Measurements from ENCODE around the gene UPB1. TPM values are rescaled to one million over a fixed set of nuclear protein-coding genes. Genes with fewer than 3 reads are reported as not detected.
A peak's percentile ranks its signal among the peaks of the same experiment; 100 is the strongest.
"Not testable (repeated sequence)": the region's sequence is repeated elsewhere in the genome, so short reads cannot be mapped to it uniquely, and the experiment has no call there.

UPB1 gene
- total RNA-seq, 4 donors from 2014 or later = 0.51 to 2.4 (median 1.6) TPM

DNA sequence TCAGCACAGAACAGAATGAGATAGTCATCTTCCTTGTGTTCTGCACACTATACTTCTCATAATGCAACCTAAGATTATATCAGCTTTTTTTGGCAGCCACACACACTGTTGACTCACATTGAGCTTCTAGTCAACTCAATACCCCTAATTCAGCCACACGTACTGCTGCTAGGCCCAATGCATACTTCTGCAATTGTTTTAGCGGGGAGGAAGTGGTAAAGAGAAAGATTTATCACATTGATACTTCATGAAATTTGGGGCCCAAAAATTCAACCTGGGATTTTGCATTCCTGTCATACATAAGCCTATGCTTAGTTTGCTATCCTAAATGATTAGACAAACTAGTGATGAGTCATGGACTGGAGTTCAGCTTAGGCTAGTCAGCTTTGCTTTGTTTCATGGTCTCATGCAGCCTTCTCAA is 8.6 kb upstream of the UPB1 start:
- no peaks in the 10 kb centered on the region for H3K9me3 ChIP-seq
- TF ChIP-seq POLR2A (IDR thresholded peaks at IDR 0.05) = no peak
- TF ChIP-seq, protein P1, sequence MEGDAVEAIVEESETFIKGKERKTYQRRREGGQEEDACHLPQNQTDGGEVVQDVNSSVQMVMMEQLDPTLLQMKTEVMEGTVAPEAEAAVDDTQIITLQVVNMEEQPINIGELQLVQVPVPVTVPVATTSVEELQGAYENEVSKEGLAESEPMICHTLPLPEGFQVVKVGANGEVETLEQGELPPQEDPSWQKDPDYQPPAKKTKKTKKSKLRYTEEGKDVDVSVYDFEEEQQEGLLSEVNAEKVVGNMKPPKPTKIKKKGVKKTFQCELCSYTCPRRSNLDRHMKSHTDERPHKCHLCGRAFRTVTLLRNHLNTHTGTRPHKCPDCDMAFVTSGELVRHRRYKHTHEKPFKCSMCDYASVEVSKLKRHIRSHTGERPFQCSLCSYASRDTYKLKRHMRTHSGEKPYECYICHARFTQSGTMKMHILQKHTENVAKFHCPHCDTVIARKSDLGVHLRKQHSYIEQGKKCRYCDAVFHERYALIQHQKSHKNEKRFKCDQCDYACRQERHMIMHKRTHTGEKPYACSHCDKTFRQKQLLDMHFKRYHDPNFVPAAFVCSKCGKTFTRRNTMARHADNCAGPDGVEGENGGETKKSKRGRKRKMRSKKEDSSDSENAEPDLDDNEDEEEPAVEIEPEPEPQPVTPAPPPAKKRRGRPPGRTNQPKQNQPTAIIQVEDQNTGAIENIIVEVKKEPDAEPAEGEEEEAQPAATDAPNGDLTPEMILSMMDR (IDR thresholded peaks at IDR 0.05) = no peak
- TF ChIP-seq POLR2AphosphoS5 (IDR thresholded peaks at IDR 0.05) = no peak
- no peak for TF ChIP-seq EP300 (IDR thresholded peaks at IDR 0.05)
- H3K36me3 ChIP-seq = no peaks in the 10 kb centered on the region
- 80% methylated on average over 2 of the region's 2 CpGs for WGBS
- H3K4me3 ChIP-seq = no peak overlapping the region
- H3K27ac ChIP-seq = no peak overlapping the region
- no peaks in the 10 kb centered on the region for H3K27me3 ChIP-seq
- DNase-seq (ENCODE audit: low spot score in 2 of 2) = no peak
- peaks cover 9% of the 10 kb centered on the region for H3K4me1 ChIP-seq

DNA sequence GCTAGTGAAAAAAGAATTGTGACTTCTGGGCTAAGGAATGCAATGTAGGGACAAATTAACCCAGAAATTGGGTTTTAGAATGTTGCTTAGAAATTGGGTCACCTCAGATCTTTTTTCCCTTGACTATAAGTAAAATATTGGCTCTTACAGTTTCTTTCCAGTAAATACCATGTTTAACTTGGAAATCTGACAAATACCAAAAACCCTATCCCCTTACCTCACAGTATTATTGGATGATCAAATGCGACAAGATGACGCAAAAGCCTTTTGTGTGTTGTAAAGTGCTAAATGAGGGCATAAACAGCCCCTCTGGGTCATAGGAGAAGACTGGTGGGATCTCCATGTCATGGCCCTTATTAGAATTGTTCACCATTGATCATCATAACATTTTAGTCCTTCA is 6.1 kb upstream of the UPB1 start:
- no peak overlapping the region for H3K27ac ChIP-seq
- 47% methylated on average over 2 of the region's 2 CpGs for WGBS

DNA sequence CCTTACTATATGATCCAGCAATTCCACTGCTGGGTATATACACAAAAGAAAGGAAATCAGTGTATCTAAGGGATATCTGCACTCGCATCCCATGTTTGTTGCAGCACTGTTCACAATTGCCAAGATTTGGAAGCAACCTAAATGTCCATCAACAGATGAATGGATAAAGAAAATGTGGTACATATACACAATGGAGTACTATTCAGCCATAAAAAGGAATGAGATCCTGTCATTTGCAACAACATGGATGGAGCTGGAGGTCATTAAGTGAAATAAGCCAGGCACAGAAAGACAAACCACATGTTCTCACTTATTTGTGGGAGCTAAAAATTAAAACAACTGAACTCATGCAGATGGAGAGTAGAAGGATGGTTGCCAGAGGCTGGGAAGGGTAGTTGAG is 5.7 kb upstream of the UPB1 start:
- WGBS = 93% methylated on average over 1 of the region's 1 CpG
- not testable (repeated sequence) for H3K9me3 ChIP-seq; H3K4me1 ChIP-seq; DNase-seq (ENCODE audit: low spot score in 2 of 2); H3K27me3 ChIP-seq; H3K27ac ChIP-seq; H3K4me3 ChIP-seq; H3K36me3 ChIP-seq

More for the DNA sequence above, 6.1 kb upstream of the UPB1 start:
- peaks cover 4% of the 10 kb centered on the region for H3K27me3 ChIP-seq
- TF ChIP-seq POLR2A (IDR thresholded peaks at IDR 0.05) (no peak), POLR2AphosphoS5 (IDR thresholded peaks at IDR 0.05) (no peak), EP300 (IDR thresholded peaks at IDR 0.05) (no peak)
- TF ChIP-seq, protein P1 (IDR thresholded peaks at IDR 0.05) = no peak
- no peak for DNase-seq (ENCODE audit: low spot score in 2 of 2)
- H3K4me1 ChIP-seq = no peaks in the 10 kb centered on the region
- H3K4me3 ChIP-seq = no peak overlapping the region
- H3K36me3 ChIP-seq = no peaks in the 10 kb centered on the region
- no peaks in the 10 kb centered on the region for H3K9me3 ChIP-seq

DNA sequence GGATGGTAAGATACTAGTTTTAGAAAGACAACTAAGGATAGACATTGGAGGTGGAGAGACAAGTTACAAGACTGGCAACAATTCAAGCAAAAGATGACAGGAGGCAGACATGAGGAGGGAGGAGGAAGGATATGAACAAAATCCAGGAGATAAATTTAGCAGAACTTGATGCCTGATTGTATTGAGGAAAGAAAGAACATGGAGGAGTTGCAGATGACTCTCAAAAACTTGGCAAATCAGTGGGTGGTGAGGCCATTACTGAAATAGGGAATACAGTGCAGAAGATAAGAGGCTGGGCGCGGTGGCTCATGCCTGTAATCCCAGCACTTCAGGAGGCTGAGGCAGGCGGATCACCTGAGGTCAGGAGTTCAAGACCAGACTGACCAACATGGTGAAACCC is 2.7 kb upstream of the UPB1 start:
- peaks cover 19% of the 10 kb centered on the region for H3K27me3 ChIP-seq
- TF ChIP-seq POLR2AphosphoS5 (IDR thresholded peaks at IDR 0.05) (no peak), POLR2A (IDR thresholded peaks at IDR 0.05) (no peak), EP300 (IDR thresholded peaks at IDR 0.05) (no peak)
- TF ChIP-seq, protein P1 (IDR thresholded peaks at IDR 0.05) = no peak
- no peak overlapping the region for H3K4me3 ChIP-seq
- H3K27ac ChIP-seq = no peak overlapping the region
- H3K36me3 ChIP-seq = no peaks in the 10 kb centered on the region
- no peaks in the 10 kb centered on the region for H3K9me3 ChIP-seq
- H3K4me1 ChIP-seq = peaks cover 12% of the 10 kb centered on the region
- DNase-seq (ENCODE audit: low spot score in 2 of 2) = no peak
- 98% methylated on average over 3 of the region's 3 CpGs for WGBS

DNA sequence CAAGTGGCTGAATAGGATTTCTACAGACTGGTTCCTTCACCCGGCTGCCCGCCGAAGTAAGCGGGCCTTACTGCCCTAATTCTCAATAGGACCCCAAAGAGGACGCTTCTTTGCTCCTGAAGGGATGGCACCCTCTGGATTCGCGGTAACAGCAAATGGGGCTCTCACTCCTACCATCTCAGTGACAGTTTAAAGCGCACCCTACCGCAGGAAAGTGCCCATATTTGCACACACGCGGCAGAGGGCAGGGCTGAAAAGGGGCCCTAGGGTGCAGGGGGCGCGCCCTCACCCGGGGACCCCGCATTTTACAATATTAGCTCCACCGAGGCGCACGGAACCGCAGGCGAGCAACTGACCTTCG is 985 bp upstream of the UPB1 start:
- WGBS = 69% methylated on average over 11 of the region's 21 CpGs
- H3K4me3 ChIP-seq = peak overlapping the region; percentile 33

DNA sequence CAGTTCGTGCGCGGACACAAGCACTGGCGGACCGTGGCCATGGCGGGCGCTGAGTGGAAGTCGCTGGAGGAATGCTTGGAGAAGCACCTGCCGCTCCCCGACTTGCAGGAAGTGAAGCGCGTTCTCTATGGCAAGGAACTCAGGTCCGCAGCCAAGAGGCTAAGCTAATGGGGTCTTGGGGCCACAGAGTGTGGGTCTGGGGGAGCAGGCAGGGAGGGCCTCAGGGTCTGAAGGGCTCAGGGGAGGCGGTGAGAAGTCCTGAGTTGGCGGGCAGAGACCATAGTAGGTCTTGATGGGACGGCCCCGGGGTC is 188 bp downstream of the UPB1 start:
- no peak for DNase-seq (ENCODE audit: low spot score in 2 of 2)
- Histone ChIP-seq H3K27ac (no peak overlapping the region), H3K4me1 (peaks cover 12% of the 10 kb centered on the region), H3K4me3 (no peak overlapping the region), H3K36me3 (no peaks in the 10 kb centered on the region), H3K27me3 (peaks cover 19% of the 10 kb centered on the region), H3K9me3 (no peaks in the 10 kb centered on the region)
- TF ChIP-seq, protein P1 (IDR thresholded peaks at IDR 0.05) = no peak
- no peak for TF ChIP-seq EP300 (IDR thresholded peaks at IDR 0.05)
- no peak for TF ChIP-seq POLR2A (IDR thresholded peaks at IDR 0.05)
- no peak for TF ChIP-seq POLR2AphosphoS5 (IDR thresholded peaks at IDR 0.05)
- WGBS = 87% methylated on average over 17 of the region's 17 CpGs

More for the DNA sequence above, 985 bp upstream of the UPB1 start:
- Histone ChIP-seq H3K27ac (no peak overlapping the region), H3K27me3 (peaks cover 19% of the 10 kb centered on the region), H3K9me3 (no peaks in the 10 kb centered on the region), H3K4me1 (peaks cover 12% of the 10 kb centered on the region), H3K36me3 (no peaks in the 10 kb centered on the region)
- TF ChIP-seq, protein P1 (IDR thresholded peaks at IDR 0.05) = no peak
- TF ChIP-seq POLR2A (IDR thresholded peaks at IDR 0.05) = no peak
- TF ChIP-seq EP300 (IDR thresholded peaks at IDR 0.05) = no peak
- TF ChIP-seq POLR2AphosphoS5 (IDR thresholded peaks at IDR 0.05) = no peak
- DNase-seq (ENCODE audit: low spot score in 2 of 2) = no peak

Measured in suprapubic skin (tissue), 4 donors.